Heart right ventricle (tissue), 16 donors: ENCODE data around the gene GABPB2. TPM values are rescaled to one million over a fixed set of nuclear protein-coding genes. Genes with fewer than 3 reads are reported as not detected.

ENCODE experiments used
- ATAC-seq, 8 donors: fragments of 200-7000 bp; cut with Tn5 transposase; one replicate each; pipeline ENCODE4 v1.9.1; 2020; ENCODE audit warnings: mild to moderate bottlenecking in 8 of 8, moderate library complexity in 8 of 8, moderate number of reproducible peaks in 1 of 8
- DNase-seq, 2 donors: peaks; one replicate each; pipeline ENCODE4 v3.0.0-alpha.2; 2020
- H3K27ac ChIP-seq, 10 donors: fragments of 200-600 bp; sonication (generic) in 2 of 10; one replicate each; pipeline versions ENCODE4 v1.5.0 to v1.8.0; 2020 to 2022; ENCODE audit warnings: mild to moderate bottlenecking in 3 of 10
- H3K27me3 ChIP-seq, 7 donors: fragments of 200-600 bp; one replicate each; pipeline ENCODE4 v1.8.0; 2021 to 2022; ENCODE audit warnings: mild to moderate bottlenecking in 2 of 7
- H3K36me3 ChIP-seq, 9 donors: fragments of 200-600 bp; sonication (generic) in 1 of 9; one replicate each; pipeline versions ENCODE4 v1.5.0 to v1.8.0; 2020 to 2022; ENCODE audit warnings: mild to moderate bottlenecking in 2 of 9
- H3K4me1 ChIP-seq, 9 donors: fragments of 200-600 bp; sonication (generic) in 1 of 9; one replicate each; pipeline versions ENCODE4 v1.5.0 to v1.8.0; 2020 to 2022; ENCODE audit warnings: mild to moderate bottlenecking in 4 of 9
- H3K4me3 ChIP-seq, 10 donors: fragments of 200-600 bp; sonication (generic) in 2 of 10; one replicate each; pipeline versions ENCODE4 v1.5.0 to v1.8.0; 2020 to 2022; ENCODE audit warnings: mild to moderate bottlenecking in 7 of 10, moderate library complexity in 2 of 10
- H3K9me3 ChIP-seq, 11 donors: fragments of 200-600 bp in 10 of 11; sonication (generic) in 2 of 11; one replicate each; pipeline versions ENCODE4 v1.5.0 to v1.8.0; 2013 to 2022; ENCODE audit warnings: mild to moderate bottlenecking in 2 of 11, control low read depth in 1 of 11, moderate library complexity in 1 of 11
- WGBS, 2 donors: extraction: QIAGEN DNeasy Blood & Tissue Kit; methylation state at CpG; one replicate each; pipeline ENCODE4 v1.1.7; 2013; ENCODE audit warnings: inconsistent platforms in 1 of 2; 5-methylcytosine and 5-hydroxymethylcytosine counted together
- intact Hi-C, 10 donors: fragments of 100-400 bp; cut with DNase I; formaldehyde crosslinking; loops; one replicate each; pipeline versions ENCODE4 v1.11.1 to v1.14.2; 2022
- polyA plus RNA-seq, 2 donors: library from polyadenylated mRNA; stranded (reverse); fragments of 200-250 nt; gene quantifications; one replicate each; pipeline ENCODE4 v1.2.3, GENCODE V29; 2013
- total RNA-seq, 10 donors: library from RNA; stranded (reverse); fragmentation: NEBNext Ultra II Directional in 3 of 10; extraction: Animal tissue kit (Norgen Biotek cat#: 25700) in 3 of 10; gene quantifications; one replicate each; pipeline versions ENCODE4 v1.2.1 to v1.2.4, GENCODE V29; 2021 to 2023
- TF ChIP-seq, protein P1 (sequence below), 9 donors: fragments of 200-600 bp; sonication (generic) in 2 of 9; IDR thresholded peaks; one replicate each; pipeline versions ENCODE4 v1.5.0 to v1.8.0; 2021 to 2022; ENCODE audit warnings: antibody characterized with exemption in 9 of 9, mild to moderate bottlenecking in 5 of 9, moderate library complexity in 1 of 9
- donor health status: Arrhythmogenic right ventricular cardiomyopathy.
- donor health status: ischemic (EF 13 %, LVEDD 7.1; RV severe dilation, severe dysfunction).
- donor health status: healthy with polysubstance abuse.
- donor health status: DM: no; HTN: yes; CAD: no.
- donor health status: DM: no; HTN: no; CAD: no.
- donor health status: ischemic (EF 25% LVEDD 6.9; RV normal size, moderate dysfunction).
- donor health status: ischemic (EF 25% LVEDD 5.7; RV mildly dilated, moderate dysfunction).
- donor health status: healthy.
- donor health status: DM: yes; HTN: yes; CAD: no.
- donor health status: Ischemic cardiomyopathy.
- donor health status: ischemic (EF 35%, LVEDD 5.7; RV mildly dilated, moderate dysfunction).
- donor health status: nonischemic (EF 11% LVEDD 7.7; RV severe dilation, severe dysfunction).
- donor health status: DM: yes; HTN: yes; CAD: no.
- donor health status: PGD.
- donor health status: ischemic (EF 29% LVEDD 5.4; RV normal size, mild dysfunction).
- donor health status: nonischemic (EF 23%, LVEDD 6.1; RV moderate dilation, normal function).

The GABPB2 gene
- total and polyA plus RNA-seq, 12 donors, result 3.4 to 14.4 (median 10.6) TPM

DNA sequence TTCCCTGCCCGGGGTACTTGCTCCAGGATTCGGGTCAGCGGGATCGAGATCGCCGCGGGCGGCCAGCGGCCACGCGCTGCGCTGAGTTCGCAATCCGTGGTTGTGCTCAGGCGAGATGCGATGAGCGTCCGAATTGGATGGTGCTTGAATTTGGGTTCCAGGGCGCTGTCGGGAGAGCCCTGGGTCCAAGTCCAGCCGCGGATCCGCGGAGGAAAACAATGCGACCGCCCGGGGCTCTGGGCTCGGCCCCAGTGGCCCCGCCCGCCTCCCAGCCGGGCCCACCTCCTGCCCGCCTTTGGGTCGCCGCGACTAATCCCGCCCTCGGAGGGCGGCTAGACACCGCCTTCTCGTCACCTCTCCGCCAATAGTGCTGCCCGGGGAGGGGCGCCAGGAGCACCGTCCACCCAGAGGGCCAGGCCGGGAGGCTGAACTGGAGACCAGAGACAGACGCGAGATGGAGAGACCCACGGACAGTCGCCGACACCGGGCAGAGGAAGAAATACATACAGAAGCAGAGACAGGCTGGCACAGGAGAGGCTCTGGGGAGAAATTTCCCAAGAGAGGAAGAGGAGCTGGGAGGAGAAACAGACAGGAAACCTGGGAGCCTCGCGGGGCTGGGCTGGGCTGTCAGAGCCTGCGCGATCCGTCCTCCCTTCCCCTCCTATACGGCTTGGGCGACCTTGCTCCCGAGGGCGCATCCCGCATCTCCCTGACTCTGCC, 76.0 kb downstream of the GABPB2 start, which contains the start of gene SEMA6C:
SEMA6C (minus strand) TSS at position 220 of the 720 bp plus-strand sequence. CDS start 4,010 bp downstream, outside the sequence.
- 0% methylated on average over 61 of the region's 61 CpGs for WGBS, 2 donors
- Histone ChIP-seq H3K27ac (peak within 1 kb of the TSS; percentile 82 to 96 (median 89)), H3K9me3 (no peaks in the 10 kb centered on the region), H3K4me1 (peaks cover 21 to 58% (median 46%) of the 10 kb centered on the region in 9 donors), H3K27me3 (peaks cover 0 to 15% (median 0%) of the 10 kb centered on the region in 7 donors), H3K4me3 (peak within 1 kb of the TSS; percentile 83 to 100 (median 94)), H3K36me3 (peaks cover 0 to 15% (median 0%) of the 10 kb centered on the region in 9 donors)
- TF ChIP-seq, protein P1, sequence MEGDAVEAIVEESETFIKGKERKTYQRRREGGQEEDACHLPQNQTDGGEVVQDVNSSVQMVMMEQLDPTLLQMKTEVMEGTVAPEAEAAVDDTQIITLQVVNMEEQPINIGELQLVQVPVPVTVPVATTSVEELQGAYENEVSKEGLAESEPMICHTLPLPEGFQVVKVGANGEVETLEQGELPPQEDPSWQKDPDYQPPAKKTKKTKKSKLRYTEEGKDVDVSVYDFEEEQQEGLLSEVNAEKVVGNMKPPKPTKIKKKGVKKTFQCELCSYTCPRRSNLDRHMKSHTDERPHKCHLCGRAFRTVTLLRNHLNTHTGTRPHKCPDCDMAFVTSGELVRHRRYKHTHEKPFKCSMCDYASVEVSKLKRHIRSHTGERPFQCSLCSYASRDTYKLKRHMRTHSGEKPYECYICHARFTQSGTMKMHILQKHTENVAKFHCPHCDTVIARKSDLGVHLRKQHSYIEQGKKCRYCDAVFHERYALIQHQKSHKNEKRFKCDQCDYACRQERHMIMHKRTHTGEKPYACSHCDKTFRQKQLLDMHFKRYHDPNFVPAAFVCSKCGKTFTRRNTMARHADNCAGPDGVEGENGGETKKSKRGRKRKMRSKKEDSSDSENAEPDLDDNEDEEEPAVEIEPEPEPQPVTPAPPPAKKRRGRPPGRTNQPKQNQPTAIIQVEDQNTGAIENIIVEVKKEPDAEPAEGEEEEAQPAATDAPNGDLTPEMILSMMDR (IDR thresholded peaks at IDR 0.05), result no peak
- DNase-seq (peak; percentile 96 to 97), ATAC-seq (peak; percentile 92 to 95 (median 94))
- intact Hi-C loops, result loop anchor here in 2 of 10 donors (5.0 kb wide), 3 partner anchors 74 to 124 kb away; partner anchors contain the start of gene GABPB2 (in 1 of the 2)

DNA sequence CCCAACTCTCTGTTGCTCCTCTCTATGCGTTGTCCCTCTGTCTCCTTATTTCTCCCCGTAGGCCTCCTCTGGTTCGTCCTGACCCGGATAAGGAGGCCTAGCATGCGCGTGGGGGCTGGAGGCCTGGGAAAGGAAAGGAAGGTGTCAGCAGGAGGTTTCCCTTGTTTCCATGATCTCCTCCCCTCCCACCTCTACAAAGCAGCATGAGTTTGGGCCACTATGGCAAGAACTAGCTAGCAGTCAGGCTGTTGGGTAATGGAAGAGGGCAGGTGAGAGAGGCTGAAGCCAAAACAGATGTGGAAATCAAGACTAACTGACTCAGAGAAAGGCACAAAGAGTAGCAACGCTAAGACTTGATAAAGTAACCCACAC, 76.6 kb downstream of the GABPB2 start:
- WGBS, 2 donors, result 12% methylated on average over 7 of the region's 7 CpGs
- TF ChIP-seq, protein P1 (IDR thresholded peaks at IDR 0.05), result no peak
- DNase-seq, result no peak
- intact Hi-C loops, result loop anchor here in 2 of 10 donors (5.0 kb wide), 3 partner anchors 75 to 125 kb away; partner anchors contain the start of gene GABPB2 (in 1 of the 2)
- Histone ChIP-seq H3K27me3 (peaks cover 0 to 15% (median 0%) of the 10 kb centered on the region in 7 donors), H3K9me3 (no peaks in the 10 kb centered on the region), H3K27ac (peak overlapping the region; percentile 41 to 96 (median 88)), H3K36me3 (peaks cover 0 to 10% (median 0%) of the 10 kb centered on the region in 9 donors), H3K4me1 (peaks cover 21 to 53% (median 43%) of the 10 kb centered on the region in 9 donors), H3K4me3 (peak overlapping the region; percentile 9 to 100 (median 94))
- peak in 2 of 8 donors; percentile 0 for ATAC-seq

DNA sequence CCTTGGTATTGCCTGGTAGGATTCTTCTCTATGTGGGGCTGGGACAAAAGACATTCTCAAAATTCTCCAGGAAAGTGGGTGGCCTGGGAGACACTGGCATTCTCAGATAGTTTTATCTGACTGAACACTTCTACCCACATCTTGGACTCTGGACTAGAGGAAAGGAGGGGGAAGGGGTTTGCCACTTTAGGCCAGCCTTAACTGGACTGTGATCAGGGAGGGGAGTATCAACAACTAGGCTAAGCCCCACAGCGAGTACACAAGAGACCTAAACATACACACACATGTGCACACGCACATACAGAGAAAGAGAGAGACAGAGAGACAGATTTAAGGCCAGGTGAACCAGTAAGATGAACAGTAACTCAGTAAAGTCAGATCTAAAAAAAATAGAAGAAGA, 77.1 kb downstream of the GABPB2 start:
- Histone ChIP-seq H3K4me3 (peak overlapping the region in 1 of 10 donors; percentile 100), H3K27ac (peak overlapping the region in 8 of 10 donors; percentile 74 to 96 (median 90)), H3K27me3 (peaks cover 0 to 15% (median 0%) of the 10 kb centered on the region in 7 donors), H3K36me3 (peaks cover 0 to 6% (median 0%) of the 10 kb centered on the region in 9 donors), H3K9me3 (no peaks in the 10 kb centered on the region), H3K4me1 (peaks cover 18 to 47% (median 38%) of the 10 kb centered on the region in 9 donors)
- 94 to 95% methylated on average over 2 of the region's 2 CpGs for WGBS, 2 donors
- TF ChIP-seq, protein P1 (IDR thresholded peaks at IDR 0.05), result no peak
- intact Hi-C loops, result loop anchor here in 2 of 10 donors (5.0 kb wide), 3 partner anchors 75 to 125 kb away; partner anchors contain the start of gene GABPB2 (in 1 of the 2)
- DNase-seq, result no peak
- ATAC-seq, result no peak

DNA sequence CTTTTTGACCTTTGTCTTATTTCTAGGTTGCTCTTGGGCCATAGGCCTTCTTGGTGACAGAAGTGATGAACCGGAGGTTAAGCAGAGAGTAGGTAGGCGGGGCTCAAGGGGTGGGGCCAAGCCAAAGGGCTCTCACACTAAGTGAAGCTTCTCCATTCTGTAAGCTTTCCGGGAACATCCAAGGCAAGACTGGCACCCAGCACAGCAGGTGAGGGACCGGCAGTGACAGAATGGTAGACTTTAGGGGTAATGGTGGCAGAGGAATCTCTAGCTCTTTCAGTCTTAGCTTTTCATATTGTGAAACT, 85.9 kb downstream of the GABPB2 start, which contains the start of gene TNFAIP8L2:
TNFAIP8L2 (plus strand) TSS at position 135 of the 305 bp plus-strand sequence. CDS start 2,049 bp downstream, outside the sequence.
- Histone ChIP-seq H3K4me1 (peaks cover 0 to 45% (median 5%) of the 10 kb centered on the region in 9 donors), H3K27ac (peak within 1 kb of the TSS in 5 of 10 donors; percentile 13 to 90 (median 48)), H3K9me3 (no peaks in the 10 kb centered on the region), H3K27me3 (no peaks in the 10 kb centered on the region), H3K4me3 (peak within 1 kb of the TSS in 7 of 10 donors; percentile 8 to 58 (median 32)), H3K36me3 (peaks cover 0 to 60% (median 21%) of the 10 kb centered on the region in 9 donors)
- 71 to 75% methylated on average over 4 of the region's 4 CpGs for WGBS, 2 donors
- intact Hi-C loops, result loop anchor here in 9 of 10 donors (1.0 to 10.0 kb wide), 10 partner anchors 52 to 134 kb away; no protein-coding TSS in a partner anchor
- TF ChIP-seq, protein P1 (IDR thresholded peaks at IDR 0.05), result no peak
- peak in 1 of 2 donors; percentile 53 for DNase-seq
- peak; percentile 39 to 71 (median 58) for ATAC-seq
